ENCODE results near the gene SCAMP3.

Gene SCAMP3

DNA sequence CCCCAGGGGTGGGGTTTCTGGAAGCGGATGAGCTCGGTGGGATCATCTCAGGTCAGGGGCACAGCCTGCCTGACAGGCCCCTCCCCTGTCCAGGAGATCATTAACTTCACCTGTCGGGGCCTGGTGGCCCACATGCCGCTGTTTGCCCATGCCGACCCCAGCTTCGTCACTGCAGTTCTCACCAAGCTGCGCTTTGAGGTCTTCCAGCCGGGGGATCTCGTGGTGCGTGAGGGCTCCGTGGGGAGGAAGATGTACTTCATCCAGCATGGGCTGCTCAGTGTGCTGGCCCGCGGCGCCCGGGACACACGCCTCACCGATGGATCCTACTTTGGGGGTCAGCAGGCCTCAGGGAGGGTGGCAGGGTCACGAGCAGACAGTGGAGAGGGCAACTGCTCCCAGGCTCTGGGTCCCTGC lies 23.5 kb upstream of the SCAMP3 start:
- DNase-seq (ENCODE audit: low read depth in 2 of 2): no peak

DNA sequence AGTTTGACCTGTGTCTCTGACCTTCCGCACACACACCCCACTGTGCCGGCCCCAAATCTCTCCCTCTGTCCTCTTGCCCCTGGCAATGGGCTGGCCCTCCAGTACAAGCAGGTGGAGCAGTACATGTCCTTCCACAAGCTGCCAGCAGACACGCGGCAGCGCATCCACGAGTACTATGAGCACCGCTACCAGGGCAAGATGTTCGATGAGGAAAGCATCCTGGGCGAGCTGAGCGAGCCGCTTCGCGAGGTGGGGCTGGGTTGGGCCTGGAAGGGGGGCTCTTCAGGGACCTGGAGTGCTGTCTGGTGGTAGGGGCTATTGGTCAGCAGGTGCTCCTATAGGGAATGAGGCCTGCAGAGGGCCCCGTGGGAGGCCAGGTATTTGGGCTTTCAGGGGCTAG lies 22.9 kb upstream of the SCAMP3 start:
- no peak for DNase-seq (ENCODE audit: low read depth in 2 of 2)

DNA sequence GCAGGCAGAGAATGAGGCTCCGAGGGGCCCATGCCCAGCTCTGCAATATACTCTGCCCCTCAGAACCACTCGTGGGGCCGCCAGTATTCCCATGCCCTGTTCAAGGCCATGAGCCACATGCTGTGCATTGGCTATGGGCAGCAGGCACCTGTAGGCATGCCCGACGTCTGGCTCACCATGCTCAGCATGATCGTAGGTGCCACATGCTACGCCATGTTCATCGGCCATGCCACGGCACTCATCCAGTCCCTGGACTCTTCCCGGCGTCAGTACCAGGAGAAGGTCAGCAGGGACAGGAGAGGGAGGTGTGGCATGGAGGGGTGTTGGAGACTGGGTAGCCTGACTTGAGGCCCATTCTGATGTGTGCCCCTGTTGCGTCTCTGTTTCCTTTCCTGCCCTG lies 22.3 kb upstream of the SCAMP3 start:
- DNase-seq (ENCODE audit: low read depth in 2 of 2): no peak

DNA sequence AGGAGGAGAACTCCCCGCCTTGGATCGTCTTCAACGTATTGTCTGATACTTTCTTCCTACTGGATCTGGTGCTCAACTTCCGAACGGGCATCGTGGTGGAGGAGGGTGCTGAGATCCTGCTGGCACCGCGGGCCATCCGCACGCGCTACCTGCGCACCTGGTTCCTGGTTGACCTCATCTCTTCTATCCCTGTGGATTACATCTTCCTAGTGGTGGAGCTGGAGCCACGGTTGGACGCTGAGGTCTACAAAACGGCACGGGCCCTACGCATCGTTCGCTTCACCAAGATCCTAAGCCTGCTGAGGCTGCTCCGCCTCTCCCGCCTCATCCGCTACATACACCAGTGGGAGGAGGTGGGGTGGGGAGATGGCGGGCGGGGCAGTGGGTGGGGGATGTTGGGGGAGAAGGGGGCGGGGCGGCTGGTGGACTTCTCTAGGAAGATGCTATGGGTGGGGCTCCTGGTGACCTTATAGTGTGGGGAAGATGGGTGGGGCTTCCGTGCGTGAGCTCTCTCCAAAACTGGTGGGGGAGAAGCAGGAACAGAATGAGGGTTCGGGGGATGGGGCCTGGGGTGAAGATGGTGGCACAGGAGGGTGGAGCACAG lies 20.4 kb upstream of the SCAMP3 start:
- DNase-seq (ENCODE audit: low read depth in 2 of 2): no peak

DNA sequence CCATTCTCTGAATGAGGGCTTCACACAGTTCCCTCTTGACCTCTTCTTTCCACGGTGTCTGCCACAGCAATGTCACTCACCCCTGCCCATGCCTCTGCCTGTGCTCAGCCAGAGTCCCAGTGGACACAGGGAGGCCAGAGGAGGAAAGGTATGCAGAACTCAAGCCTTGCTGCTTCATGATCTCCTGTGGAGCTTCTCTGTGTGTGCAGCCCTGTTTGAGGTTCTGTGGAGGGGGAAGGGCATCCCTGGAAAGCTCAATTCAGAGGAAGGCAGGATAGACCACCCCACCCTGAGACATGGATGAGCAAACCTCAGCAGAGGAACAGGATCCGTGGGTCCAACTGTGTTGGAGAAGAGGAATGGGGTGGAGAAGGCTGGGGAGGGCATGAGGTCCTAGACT lies 17.1 kb upstream of the SCAMP3 start:
- DNase-seq (ENCODE audit: low read depth in 2 of 2): no peak

DNA sequence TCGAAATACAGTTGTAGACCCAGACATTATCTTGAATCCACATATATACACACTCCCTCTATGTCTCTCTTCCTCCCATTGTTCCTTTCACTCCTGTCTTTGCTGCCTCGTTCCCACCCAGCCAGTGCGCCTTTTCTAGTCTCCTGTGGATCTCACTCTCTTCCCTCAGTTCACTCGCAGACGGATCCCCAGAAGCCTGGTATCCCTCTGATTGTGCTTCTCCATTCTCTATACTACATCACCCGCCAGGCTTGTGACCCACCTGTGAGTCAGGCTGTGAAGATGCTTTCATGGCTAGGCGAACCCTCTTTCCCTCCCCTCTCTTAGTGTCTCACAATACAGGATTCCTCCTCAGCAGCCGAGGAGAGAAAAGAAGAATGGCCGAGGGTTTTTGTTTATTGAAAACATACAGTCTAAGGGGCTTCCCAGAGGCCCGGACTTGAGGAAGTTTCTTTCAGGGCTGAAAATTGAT lies 16.6 kb upstream of the SCAMP3 start:
- no peak for DNase-seq (ENCODE audit: low read depth in 2 of 2)

DNA sequence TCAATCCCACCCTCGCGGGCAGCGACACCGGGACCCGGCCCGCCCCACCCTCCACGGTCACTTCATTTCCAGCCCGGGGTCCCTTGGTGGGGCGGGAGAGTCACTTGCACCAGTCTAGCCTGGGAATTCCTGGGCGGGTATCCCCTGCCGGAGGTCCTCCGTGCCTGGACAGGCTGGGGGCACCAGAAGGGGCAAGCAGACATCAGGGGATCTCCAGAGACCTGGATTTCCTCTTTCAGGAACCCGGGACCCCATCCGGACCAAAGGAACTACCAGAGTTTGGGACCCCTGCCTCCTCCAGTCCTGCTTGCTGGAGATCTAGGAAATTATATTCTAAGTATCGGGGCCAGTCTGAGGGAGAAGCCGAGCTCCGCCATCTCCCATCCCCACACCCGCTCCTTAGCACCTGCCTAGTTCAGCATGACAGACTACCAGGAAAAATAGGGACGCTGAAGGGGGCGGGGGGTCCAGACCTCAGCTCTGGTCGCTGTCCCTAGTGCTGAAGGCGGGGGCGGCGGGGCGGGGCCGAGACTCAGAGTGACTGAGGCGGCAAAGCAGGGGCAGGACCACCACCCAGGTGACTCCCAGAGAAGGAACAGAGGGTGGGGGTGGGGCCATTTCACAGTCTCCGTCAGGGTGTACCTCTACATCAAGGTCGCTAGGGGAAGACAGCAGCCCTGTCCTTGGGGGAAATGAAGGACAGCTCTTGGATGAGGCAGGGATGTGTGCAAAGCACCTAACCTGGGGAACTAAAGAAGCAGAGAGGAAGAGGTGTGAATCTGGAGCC lies 15.9 kb upstream of the SCAMP3 start:
- DNase-seq (ENCODE audit: low read depth in 2 of 2): peak; percentile 53 to 60

DNA sequence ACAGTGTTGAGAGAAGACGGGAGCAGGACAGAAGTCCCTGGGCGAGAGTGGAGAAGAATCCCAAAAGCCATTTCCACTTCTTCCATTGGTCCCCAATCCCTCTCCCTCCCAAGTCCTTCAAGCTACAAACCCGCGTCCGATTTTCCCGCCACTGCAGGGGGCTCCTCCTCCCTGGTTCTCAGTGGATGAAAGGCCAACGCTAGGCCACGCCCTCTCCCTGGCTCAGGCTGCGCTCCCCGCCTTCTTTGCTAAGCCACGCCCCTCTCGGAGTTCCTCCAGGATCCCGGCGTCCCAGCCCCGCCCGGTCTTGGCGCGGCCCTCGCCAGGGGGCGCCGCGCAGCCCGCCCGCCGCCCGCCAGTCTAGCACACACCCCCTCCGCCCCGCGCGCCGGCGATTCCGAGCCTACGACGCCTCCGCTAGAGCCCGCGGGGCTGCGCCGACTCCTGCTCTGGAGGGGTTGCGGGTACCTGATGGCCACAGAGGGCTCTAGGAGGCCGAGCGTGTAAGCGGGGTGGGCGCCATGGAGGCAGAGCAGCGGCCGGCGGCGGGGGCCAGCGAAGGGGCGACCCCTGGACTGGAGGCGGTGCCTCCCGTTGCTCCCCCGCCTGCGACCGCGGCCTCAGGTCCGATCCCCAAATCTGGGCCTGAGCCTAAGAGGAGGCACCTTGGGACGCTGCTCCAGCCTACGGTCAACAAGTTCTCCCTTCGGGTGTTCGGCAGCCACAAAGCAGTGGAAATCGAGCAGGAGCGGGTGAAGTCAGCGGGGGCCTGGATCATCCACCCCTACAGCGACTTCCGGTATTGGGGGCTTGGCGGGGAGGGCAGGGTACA lies 15.1 kb upstream of the SCAMP3 start, which contains the start of gene HCN3:
Gene HCN3, plus strand, starts transcription at position 394 of the 832 bp plus-strand sequence. Its CDS starts 128 bp downstream, at position 522.
- peak; percentile 86 to 89 for DNase-seq (ENCODE audit: low read depth in 2 of 2)

DNA sequence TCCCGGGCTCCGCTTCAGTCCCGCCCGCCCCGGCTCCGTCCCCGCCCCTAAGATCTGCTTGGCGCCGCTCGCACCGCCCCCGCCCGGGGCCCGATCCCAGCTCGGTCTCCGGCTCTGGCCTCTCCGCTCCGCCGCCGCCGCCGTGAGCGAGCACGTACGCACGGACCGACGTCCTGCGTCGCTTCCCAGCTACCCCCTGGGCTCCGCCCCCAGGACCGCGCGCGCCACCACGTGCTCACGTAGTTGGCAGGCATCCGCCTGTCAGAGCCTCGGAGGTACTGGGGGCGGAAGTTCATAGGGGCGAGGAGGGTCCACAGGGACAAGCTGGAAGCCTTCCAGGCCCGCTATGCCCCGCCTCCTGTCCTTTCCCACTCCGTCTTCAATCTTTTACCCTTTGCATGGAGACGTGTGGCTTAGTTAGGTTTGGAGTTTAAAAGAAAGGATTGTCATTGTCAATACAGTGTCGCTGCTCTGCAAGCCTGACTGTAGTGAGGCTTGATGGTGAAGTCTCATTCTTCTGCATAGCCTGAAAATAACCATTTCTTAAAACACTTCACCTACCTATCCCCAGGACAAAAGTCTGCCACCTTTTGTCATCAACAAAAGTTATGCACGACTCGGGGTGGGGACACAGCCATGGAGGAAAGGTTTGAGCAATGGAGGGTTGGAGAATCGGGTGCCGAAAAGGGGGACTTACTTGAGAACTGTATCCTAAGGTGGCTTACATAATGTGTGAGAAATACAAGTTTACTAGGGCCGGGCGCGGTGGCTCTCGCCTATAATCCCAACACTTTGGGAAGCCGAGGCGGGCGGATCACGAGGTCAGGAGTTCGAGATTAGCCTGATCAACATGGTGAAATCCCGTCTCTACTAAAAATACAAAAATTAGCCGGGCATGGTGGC lies 11.4 kb upstream of the SCAMP3 start, which contains the start of gene CLK2:
Gene CLK2, minus strand, starts transcription at position 162 of the 903 bp plus-strand sequence. CDS start 2,527 bp downstream, outside the sequence.
- peak; percentile 91 to 93 for DNase-seq (ENCODE audit: low read depth in 2 of 2)

DNA sequence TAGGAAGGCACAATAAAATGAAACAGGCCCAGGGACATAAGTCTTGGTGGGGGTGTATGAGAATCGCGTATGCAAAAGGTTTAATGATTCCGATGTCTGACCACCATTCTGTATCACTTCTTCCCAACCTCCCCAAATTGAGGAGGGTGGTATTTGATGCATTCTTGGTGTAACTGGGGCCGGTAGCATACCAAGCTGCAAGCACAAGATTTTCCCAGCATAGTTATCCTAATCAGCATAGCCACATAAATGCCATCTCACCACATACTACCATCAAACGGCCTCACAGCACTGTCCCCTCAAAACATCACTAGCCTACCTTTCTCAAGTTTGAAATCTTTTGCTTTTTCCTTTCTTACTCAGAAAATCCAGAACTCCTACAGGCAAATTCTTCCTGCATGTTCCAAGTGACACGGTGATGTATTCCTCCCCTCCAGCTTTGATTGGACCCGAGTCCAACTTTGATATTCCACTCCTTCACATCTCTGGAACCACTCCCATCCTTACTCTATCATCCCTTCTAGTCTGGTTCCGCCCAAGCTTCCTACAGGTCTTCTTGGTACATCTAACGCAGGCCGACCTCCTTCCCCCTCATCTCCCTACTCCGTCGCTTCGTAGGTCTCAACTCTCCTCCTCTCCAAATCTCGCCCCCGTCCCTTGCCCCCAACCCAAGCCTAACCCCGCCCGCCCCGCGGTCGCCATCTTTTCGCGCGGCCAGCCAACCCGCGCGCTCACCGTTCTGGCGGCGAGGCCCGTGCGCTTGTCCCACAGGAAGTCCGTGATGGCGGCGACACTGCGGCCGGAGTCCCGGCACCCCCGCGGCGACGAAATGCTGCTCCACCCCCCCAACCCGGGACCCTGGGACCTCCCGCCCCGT lies 10.5 kb upstream of the SCAMP3 start:
- DNase-seq (ENCODE audit: low read depth in 2 of 2): no peak

DNA sequence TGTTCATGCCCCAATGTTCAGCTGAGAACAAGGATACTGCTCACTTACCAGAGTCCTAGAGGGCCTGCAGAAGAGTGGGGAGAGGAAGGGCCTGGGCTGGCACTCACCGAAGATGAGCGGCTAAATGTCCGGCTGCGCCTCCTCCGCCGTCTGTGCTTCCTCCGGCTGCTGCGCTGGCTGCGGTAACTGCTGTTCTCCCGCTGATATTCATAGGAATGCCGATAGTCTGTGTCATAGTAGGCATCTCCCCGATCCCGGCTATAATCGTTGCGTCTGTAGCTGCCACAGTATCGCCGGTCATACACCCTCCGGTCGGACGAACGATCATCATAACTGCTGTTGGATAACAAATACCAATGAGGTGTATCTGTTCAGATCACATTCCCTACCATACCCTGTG lies 7.2 kb upstream of the SCAMP3 start:
- DNase-seq (ENCODE audit: low read depth in 2 of 2): no peak

DNA sequence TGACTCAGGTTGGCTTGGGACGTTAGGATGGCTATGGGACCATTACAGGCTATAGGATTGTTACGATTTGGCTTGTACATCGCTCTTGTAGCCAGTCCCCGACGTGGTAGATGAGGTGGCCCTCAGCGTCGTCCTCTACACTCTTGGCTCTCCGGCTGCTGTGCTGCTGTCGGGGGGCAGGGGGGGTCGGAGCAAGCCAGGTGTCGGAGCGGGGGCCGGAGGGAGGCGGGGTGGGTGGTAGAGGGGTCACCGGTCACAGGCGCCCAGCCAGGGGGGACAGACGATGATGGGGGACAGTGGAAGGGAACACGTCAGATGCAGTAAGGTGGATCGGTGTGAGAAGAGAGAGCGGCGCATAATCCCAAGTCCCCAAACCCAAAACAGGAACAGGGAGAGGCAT lies 6.5 kb upstream of the SCAMP3 start:
- no peak for DNase-seq (ENCODE audit: low read depth in 2 of 2)

DNA sequence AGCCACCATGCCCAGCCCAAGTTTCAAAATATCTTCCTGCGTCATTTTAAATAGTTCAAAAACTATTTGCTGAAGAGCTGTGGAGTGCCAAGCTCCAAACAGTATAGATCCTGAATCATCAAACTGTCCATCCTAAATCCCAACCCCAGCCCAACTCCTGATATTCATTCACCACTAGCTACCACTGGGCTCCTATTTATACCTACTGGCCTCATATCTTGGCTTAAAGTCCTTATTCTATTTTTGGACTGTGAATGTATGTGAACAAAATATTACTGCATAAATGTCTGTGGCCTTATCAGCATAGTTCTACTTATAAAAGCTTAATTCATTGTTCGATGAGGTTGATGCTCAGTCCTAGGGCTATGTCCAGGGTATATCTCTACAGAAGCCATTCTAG lies 5.2 kb upstream of the SCAMP3 start:
- no peak for DNase-seq (ENCODE audit: low read depth in 2 of 2)

DNA sequence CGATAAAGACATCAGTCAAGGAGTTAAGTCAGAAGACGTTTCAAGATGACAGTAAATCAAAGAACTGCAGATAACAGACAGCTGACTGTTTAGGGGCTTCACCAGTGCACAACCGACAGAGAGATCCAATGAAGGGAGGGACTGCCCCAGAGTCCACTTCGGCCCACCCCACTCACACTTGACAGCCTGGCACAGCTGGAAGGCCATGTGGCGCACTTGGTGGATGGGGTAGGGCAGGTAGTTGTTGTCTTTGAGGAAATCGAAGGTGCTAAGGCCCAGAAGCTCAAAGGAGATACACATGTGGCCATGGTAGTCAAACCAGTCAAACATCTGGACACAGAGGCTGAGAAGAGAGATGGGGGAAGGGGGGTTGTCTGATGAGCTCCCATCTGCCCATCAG lies 4.4 kb upstream of the SCAMP3 start:
- no peak for DNase-seq (ENCODE audit: low read depth in 2 of 2)

DNA sequence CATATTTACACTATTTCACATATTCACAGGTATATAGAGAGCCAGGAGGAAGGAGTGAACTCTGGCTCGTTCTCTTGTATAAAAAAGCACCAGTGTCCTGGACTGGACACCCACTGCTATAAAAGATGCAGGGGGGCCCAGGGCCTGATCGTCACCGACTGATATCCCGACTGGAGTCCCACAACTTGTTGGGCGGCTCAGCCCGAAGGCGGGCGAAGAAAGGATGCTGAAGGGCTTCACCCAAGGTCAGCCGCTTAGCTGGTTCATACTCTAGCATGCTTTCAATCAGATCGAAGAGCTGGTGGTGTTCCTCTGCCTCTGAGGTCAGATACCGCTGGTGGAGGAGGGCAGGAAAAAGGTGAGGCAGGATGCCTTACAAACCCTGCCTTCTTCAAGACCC lies 907 bp upstream of the SCAMP3 start:
- no peak for DNase-seq (ENCODE audit: low read depth in 2 of 2)

DNA sequence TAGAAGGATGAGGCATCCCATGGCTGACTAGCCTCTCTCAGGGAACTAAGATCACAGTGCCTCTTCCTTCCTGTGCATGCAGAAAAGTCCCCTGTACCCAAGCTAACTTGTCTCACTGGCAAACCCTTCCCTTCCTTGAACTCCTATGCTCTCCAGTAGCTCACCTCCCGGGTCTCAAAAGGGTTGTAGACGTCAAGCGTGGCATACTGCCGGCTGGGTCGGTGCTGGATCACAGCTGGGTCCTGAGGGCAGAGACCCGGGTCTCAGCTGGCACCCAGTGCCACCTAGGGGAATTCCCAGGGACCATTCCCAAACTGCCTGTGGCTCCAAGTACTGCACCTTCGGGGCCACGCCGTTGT lies 688 bp downstream of the SCAMP3 start:
- DNase-seq (ENCODE audit: low read depth in 2 of 2): no peak

DNA sequence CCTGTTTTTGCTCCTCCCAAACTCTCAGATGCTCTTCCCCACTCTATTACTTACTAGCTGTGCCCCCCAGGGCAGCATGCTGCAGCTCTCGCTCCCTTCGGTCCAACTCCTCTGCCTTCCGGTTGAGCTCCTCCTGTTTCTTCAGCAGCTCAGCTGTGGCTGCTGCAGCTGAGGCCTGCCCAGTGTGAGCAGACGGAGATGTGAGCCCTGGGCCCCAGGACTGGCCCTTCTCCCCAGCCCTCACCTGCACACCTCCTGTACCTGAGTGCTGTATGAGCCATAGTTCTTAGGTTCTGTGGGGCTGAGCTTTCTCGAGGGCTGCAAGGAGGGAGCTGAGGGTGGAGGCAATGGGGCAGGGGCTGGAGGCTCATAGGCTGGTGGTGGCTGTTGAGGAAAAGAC lies 1.9 kb downstream of the SCAMP3 start:
- no peak for DNase-seq (ENCODE audit: low read depth in 2 of 2)

DNA sequence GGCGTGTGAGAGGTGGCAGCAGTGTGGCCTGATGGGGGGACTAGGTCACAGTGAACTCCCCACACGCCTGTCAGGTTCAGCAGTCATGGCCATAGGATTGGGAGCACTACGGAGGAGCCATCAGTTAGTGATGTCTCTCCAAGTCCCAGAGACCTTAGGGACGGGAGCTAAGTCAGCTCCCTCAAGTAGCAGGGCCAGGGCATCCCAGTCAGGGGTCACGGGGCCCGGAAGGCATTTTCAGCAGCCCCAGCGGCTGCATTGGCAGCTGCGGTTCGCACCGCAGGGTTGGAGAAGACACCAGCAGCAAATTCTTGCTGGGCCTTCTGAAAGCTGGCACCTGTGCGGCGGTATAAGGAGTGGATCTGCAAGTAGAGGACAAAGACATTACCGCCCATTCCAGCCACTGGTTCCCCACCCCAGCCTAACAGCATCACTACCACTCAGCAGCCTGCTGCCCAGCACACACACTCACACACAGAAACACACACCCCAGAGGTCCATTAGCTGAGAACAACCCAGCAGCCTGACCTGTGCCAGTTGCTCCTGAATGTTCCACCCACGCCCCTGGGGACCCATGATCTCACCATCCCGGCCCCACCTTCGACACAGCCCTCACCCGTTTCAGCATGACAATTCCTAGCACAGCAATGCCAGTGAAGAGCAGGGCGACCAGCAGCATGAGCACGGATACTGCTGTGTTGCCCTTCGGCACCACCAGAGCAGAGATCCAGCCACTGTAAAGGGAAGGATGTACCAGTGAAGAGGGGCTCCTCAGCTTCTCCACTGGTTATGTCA lies 5.9 kb downstream of the SCAMP3 start:
- no peak for DNase-seq (ENCODE audit: low read depth in 2 of 2)

DNA sequence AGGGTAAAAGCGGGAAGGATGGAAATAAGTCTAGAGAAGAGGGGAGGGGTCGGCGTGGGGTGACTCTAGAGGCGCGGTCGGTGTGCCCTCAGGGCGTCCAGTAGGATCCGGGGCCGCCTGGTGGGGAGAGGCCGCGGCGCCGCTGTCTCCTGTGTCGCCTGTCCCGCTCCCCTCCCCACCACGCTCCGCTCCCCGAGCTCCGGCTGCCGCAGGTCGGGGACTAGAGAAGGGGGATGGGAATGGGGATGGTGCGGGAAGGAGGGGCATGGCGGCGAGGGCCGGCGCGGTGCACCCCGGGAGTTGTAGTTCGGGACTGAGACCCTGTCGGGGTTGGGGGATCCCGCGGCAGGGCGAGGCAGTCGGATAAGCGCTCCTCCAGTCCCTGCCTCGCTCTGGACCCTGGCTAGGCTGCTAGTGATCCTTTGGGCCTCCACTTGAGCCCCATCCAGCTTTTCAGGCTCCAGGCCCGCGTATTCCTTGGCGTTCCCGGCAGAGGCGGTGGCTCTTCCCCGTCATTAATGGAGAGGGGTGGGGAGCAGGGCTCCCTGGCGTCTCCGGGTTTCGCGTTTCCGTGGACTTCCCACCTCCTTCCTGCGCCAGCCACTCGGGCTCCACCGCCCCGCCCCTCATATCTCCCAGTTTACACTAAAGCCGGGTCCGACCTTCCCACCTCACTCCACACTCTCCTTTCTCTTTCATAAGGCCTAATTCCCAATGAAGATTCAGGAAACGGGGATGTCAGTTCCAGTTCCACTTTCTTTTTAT lies 6.7 kb downstream of the SCAMP3 start, which contains the start of gene ENTREP3:
Gene ENTREP3, minus strand, starts transcription at position 241 of the 765 bp plus-strand sequence. CDS start 606 bp downstream, outside the sequence.
- peak; percentile 50 to 56 for DNase-seq (ENCODE audit: low read depth in 2 of 2)
